HG02798 (cell line): ENCODE data around the gene SPPL2C.

Experiments used
- ATAC-seq: cut with Tn5 transposase; IDR thresholded peaks from one replicate; pipeline ENCODE4 v1.9.1; 2021; ENCODE audit warnings: mild to moderate bottlenecking; ENCODE audit not compliant: unreplicated experiment, poor library complexity

The SPPL2C gene, protein sequence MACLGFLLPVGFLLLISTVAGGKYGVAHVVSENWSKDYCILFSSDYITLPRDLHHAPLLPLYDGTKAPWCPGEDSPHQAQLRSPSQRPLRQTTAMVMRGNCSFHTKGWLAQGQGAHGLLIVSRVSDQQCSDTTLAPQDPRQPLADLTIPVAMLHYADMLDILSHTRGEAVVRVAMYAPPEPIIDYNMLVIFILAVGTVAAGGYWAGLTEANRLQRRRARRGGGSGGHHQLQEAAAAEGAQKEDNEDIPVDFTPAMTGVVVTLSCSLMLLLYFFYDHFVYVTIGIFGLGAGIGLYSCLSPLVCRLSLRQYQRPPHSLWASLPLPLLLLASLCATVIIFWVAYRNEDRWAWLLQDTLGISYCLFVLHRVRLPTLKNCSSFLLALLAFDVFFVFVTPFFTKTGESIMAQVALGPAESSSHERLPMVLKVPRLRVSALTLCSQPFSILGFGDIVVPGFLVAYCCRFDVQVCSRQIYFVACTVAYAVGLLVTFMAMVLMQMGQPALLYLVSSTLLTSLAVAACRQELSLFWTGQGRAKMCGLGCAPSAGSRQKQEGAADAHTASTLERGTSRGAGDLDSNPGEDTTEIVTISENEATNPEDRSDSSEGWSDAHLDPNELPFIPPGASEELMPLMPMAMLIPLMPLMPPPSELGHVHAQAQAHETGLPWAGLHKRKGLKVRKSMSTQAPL

DNA sequence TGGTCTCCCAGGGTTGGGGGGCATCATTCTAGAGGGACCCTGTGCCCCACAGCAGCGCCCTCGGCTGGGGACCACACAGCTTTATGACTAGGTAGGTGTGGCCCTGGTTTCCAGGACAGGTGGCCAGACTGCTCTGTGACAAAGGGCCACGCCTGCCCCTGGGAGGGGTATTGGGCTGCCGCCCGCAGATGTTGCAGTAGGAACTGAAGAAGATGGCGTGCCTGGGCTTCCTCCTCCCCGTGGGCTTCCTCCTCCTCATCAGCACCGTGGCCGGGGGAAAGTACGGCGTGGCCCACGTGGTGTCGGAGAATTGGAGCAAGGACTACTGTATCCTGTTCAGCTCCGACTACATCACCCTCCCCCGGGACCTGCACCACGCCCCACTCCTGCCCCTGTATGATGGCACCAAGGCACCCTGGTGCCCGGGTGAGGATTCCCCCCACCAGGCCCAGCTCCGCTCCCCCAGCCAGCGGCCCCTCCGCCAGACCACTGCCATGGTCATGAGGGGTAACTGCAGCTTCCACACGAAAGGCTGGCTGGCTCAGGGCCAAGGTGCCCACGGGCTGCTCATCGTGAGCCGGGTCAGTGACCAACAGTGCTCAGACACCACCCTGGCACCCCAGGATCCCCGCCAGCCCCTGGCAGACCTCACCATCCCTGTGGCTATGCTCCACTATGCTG lies at the start of gene SPPL2C:
Gene SPPL2C, plus strand, starts transcription at position 187 of the 681 bp plus-strand sequence. Its CDS starts 26 bp downstream, at position 213.
- no peak for ATAC-seq

DNA sequence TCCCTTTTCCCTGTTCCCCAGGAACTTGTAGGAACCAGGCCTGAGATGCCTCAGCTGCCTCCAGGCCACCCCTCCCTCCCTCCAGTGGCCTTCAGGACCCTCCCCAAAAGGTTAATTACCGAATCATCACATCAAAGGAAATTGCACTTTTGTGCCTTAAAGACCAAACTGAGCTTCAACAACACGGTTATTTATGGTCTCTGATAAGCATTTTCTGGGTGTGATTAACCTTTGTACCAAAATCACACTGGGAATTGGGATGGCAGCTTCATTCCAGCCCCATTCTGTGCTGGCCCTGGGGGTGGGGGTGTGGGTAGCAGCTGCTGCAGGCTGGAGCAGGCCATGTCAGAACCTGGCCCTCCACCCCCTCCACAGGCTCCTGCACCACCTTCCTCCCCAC lies 43.9 kb upstream of the SPPL2C start:
- no peak for ATAC-seq

DNA sequence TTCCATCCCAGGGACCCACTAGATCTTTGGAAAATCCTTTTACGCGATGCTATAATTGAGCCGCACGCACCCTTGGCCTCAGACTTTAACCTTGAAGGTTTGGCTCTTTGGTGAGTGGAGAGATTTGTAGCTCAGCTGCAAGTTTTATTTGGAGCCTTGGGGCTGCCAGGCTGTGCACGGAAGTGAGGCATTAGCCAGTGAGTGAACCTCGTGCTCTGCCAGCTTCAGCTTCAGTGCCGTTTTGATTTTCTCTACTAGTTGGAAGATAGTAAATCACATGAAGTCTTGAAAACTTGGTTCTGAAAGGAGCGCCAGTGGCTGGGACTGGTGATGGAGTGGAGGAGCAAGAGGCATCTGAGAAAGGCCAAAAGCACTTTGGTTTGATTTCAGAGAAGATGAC lies 43.3 kb upstream of the SPPL2C start:
- no peak for ATAC-seq

DNA sequence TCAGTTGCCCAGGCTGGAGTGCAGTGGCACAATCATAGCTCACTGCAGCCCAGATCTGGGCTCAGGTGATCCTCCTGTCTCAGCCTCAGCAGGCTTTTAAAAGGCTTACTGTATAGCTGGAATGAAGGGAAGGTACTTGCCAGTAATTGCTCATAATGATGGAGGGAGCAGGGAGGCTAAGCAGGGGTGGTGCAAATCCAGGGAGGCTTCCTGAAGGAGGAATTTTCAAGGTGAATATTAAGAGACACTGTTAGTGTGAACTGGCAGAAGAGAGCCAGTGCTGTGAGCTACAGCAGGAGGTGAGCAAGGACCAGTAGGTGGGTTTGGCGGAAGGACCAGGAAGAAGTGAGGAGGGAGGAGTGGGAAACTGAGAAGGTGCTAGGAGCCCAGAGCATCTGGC lies 35.8 kb upstream of the SPPL2C start:
- no peak for ATAC-seq

DNA sequence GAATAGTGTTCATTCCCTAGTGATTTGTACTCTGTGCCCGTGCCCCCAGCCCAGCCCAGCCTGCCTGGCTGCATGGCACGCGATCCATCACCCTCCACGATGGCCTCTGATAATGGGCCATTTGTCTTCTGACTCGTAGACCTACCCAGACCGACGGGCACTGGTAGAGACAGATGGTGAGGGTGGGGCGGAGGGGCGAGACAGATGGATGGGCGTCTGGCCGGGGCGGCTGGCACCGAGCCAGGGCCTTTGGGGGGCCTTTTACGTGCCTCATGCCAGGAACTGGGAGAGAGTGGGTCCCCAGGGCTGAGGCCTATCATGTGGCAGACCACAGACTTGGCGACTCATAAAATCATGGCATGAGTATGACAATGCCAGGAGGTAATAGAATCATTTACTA lies 35.2 kb upstream of the SPPL2C start:
- no peak for ATAC-seq

DNA sequence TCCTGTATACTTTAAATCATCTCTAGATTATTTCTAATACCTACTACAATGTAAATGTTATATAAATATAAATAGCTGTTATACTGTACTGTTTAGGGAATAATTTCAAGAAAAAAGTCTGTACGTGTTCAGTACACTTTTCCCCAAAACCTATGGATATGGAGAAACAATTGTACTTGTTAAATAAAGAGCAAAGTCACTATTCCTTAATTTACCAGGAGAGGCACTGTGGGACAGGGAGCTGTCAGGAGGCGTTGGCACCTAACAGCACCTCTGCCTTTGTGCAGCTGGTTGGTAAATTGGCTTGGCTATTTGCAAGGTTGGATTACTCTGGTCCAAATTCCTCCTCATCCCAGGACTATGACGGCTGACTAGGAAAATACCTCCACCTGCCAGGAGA lies 32.6 kb upstream of the SPPL2C start:
- ATAC-seq = no peak

DNA sequence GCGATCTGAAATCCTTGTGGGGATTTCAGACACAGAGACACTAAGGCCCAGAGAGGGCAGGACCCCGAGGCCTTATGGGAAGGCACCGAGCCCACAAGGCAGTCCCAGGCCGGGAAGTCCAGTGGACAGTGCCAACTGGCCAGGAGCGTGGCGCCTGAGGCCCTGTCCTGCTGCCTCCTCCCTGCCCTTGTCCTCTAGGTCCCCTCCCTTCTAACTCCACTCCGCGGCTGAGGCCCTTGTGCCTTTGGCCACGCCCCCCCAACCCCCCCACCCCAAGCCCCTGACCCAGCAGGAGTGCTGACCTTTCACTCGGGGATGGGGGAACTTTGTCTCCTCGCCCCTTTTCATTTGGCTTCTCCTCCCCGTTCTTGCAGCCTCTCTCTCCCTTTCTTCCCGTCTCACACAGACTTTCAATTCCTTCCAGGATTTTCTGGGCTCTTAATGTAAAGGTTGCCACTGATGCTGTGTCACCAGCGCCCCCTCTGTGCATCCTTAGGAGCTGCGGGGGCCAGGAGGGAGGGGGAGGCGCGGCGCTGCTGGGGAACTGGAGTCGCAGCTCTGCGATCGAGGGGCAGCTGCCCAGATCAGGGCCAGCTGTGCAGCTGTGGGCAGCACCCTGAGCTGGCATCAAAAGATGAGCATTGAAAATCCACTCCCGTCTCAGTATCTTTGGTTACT lies 31.5 kb upstream of the SPPL2C start:
- ATAC-seq = no peak

DNA sequence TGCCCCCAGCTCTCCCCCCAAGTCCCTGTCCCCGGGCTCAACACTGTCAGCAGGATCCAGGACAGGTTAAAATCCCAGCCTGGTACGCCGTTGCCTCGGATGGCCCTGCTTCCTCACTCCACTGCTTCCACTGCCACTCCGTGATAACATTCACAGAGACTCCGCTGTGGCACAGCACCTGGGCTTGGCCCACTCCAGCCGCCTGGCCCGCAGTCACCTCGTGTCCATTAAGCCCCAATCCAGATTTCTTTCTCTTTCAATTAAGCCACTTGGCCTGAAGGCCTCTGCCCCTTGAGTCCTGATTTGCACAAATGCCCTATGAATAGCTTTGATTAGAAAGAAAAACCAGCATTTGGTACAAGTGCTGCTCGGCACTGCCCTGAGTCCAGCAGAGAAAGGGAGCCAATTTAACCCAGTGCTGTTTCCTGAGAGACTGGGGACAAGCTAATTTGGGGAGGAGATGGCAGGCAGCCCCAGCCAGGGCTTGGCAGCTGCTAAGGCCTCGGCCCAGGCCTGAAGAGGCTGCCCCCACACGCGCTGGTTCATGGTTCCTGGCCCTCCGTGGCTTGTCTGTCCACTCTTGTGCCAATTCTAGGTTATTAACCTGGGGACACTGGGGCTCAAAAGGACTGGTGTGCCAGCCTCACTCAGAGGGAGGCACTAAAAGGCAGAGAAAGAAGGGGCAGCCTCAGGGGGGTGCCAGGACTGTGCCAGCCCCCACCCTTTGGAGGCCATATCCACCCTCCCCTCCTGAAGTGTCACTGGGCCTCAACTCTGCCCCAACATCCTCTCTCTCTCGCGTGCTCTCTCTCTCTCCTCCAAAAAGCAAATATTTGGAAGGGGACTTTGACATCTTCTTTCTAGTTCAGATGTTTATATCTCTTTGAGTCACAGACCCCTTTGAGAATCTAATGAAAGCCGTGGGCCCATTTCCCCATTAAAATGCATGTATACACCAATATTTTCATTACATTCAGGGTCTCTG lies 29.8 kb upstream of the SPPL2C start:
- no peak for ATAC-seq

DNA sequence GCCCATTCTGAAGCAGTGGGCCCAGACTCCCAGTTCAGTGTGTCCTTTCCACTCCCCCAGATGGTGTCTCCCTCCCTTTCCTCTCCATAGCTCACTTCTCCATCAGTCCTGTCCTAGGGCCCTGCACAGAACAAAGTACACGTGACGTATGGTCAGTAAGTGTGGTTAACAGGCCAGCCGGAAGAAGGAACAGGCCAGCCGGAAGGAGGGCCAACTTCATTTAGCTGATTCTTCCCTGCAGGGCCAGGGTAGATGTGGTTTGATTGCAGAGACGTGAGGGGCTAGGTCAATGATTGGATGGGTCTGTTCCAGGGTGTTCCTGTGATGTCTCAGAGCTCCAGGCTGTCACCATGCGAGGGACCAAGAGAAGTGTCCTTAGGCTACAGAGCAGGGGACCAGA lies 28.9 kb upstream of the SPPL2C start:
- ATAC-seq = no peak

DNA sequence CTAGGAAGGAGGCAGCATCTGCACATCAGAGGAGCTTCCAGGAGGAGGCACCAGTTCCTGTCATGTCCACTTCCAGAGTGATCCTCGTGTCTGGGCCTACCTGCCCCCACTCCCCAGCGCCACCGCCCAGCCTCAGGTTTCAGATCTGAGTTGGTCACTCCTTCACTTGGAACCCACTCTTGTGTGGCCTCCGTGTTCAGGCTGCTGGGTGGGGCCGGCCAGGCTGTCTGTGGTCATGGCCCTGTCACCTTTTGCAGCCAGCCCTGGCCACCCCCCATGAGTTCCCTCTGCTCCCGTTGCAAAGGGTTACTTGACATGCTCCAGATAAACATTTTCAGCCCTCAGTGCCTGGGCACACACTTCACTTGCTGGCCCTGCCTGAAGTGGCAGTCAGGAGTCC lies 26.6 kb upstream of the SPPL2C start:
- ATAC-seq = no peak

DNA sequence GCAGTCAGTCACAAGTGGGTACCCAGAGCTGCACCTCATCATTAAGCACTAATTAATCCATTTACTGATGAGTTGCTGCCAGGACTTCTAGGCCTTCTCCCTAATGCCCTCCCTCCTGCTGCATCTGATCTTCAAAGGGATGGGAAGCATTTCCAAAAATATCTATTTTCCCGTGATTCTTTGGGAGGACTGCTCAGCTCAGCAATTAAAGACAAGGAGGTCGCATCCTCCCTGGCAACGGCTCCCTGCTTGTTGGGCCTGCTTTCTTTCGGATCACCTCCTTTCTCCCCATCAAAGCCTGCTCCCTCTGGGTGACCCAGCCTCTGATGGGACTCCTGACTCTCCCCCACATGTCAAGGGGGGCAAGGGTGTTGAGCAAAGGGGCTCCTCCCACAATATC lies 26.0 kb upstream of the SPPL2C start:
- ATAC-seq = no peak

DNA sequence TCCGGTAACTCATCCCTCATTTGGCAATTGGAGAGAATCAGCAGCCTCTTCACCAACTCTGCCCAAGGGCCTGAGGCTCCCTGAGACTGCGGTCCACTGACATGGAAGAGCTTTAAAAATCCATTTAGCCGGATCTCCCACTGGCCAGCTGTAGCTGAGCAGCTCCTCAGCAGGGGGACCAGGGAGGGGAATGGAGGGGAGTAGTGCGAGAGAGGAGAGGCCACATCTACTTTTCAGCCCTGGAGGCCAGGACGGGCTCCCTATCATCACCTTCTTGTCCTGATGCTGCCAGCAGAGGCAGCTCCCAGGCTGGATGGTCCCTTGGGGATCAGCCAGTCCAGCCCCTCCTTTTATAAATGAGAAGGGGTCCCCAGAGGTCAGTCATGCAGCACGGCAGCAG lies 25.0 kb upstream of the SPPL2C start:
- no peak for ATAC-seq

DNA sequence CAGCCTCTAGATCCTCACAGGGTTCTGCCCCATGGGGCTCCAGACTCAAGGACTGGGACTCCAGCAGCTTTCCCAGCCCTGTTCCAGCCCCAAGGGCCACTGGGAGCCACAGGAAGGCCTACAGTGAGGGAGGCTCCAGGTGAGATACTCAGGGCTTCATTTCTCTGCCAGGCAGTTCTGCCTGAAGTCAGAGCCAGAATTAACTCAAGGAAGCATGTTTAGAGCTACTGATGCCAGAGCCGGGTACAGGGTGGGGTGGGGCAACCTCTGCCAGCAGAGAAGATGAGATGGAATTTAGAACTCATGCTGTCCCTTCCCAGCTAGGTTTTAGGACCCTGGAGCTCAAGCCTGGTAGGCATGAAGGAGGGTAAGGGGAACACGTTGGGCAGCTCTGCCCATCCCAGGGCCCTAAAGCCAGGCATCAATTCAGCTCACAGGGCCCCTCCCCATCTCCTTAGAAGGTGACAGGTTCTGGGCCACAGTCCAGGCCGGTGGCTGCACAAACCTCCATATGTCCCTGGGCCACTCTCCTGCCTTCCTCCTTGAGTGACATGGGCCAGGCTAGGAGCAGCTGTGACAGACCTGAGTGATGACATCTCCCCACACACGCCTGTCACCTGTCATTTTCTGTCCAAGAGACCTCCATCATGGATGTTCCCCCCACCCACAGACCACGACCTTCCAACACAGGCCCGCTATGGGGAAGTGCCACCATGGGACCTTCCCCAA lies 24.5 kb upstream of the SPPL2C start:
- no peak for ATAC-seq

DNA sequence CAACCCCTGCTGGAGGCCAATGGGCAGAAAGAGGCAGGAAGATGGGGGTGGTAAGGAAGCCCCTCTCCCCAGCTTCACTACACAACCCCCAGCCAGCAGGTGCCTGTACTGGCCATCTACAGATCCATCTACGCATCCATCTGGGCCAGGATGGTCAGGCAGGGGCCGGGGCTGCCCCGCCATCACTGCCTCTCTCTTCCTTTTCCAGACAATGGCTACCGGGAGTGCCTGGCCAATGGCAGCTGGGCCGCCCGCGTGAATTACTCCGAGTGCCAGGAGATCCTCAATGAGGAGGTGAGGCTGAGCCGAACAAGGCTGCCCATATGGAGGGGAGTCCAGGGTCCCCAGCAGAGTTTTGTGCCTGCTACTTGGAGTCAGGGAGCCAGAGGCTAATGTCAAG lies 23.5 kb upstream of the SPPL2C start:
- ATAC-seq = no peak

DNA sequence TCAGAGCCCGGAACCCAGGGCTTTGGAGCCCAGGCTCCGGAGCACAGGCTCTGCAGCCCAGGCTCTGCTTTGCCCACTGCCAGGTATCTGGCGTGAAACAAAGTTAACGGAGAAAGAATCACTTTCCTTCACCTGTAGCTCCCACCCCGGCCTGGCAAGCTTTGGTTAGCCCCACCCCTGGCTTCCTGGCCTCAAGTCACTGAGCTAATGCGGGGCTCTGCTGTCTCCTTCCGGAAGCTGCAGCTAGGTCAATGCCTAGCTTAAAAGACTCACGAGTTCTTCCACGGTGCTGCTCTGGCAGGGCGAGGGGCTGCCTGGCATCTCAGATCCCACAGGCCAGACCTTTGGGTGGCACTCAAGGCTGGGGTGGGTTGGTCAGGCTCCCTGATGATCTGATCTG lies 21.1 kb upstream of the SPPL2C start:
- no peak for ATAC-seq

DNA sequence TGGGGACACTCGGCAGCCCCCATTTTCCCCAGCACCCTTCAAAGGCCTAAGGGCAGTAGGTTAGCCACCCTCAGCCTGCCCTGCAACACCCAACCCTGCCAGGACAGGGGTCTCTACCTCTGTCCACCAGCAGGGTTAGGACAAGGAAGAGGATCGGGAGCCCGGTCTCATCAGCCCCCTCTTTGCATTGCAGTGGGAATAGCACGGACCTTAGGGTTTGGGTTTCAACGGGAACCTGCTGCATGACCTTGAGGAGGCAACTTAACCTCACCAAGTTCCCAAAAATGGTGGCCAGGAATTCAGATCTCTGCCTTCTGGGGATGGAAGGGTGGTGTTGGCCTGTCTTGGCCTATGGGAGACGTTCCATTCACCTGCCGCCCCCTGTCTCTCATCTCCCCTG lies 20.2 kb upstream of the SPPL2C start:
- ATAC-seq = no peak

DNA sequence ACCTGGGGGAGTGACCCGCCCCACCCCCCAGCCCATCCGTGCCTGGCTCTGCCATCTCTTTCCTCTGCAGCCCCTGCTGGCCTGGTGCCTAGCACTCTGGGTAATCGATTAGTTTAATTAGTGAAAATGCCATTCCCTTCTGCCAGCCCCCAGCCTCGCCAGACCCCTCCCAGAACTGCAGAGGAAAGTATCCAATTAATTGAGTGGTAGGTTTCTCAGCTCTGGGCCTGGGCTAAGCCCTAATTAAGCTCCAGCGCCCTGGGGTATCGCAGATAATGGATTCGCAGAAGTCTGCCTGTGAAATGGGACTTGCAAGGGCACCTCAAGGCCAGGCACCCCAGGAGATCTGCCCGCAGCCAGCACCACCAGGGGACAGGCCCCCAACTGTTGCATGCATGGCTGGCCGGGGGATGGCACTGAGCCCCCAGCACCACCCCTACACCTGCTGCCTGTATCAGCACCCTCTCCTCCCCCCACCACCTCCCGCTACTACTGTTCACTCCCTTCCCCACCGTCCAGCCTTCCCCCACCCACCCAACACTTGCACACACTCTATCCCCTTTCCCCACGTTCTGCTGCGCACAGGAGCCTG lies 19.7 kb upstream of the SPPL2C start:
- no peak for ATAC-seq

DNA sequence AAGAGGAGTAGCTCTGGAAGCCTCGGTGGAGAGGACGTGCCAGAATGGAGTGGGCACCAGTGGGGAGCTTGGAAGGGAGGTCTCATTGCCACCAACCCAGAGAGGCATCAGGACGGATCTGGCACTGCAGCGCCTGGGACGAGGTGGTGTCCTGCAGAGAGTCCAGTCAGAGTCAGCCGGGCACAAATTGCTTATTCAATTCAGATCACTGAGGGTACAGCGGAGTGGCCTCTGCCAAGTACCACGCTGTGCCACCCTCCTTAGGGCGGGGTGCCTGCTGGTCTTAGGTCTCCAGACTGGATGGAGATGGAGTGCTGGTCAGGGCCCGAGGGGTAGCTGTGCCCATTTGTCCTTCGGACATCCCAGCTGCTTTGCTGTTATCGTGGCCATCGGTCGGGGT lies 18.9 kb upstream of the SPPL2C start:
- ATAC-seq = no peak
